HG03060 (cell line): ENCODE measurements around the gene MSX1.

Experiments
- ATAC-seq: cut with Tn5 transposase; IDR thresholded peaks from one replicate; pipeline ENCODE4 v1.9.1; 2021; ENCODE audit warnings: low read depth, moderate number of reproducible peaks; ENCODE audit not compliant: unreplicated experiment

MSX1 gene

GRCh38 chr4:4868040-4868757 is 8.7 kb downstream of the MSX1 start:
- no peak for ATAC-seq

- no peak for ATAC-seq
Observed at GRCh38 chr4:4868758-4869723, 9.6 kb downstream of the MSX1 start.

- no peak for ATAC-seq
Observed at GRCh38 chr4:4869731-4870571, 10.5 kb downstream of the MSX1 start.

GRCh38 chr4:4870576-4871241 is 11.2 kb downstream of the MSX1 start:
- no peak for ATAC-seq

- ATAC-seq: no peak
Observed at GRCh38 chr4:4871242-4871572, 11.7 kb downstream of the MSX1 start.

- no peak for ATAC-seq
Observed at GRCh38 chr4:4871573-4872313, 12.3 kb downstream of the MSX1 start.

GRCh38 chr4:4872314-4872903 is 12.9 kb downstream of the MSX1 start:
- ATAC-seq: no peak

GRCh38 chr4:4873203-4873602 is 13.7 kb downstream of the MSX1 start:
- ATAC-seq: no peak

GRCh38 chr4:4874254-4874653 is 14.8 kb downstream of the MSX1 start:
- ATAC-seq: no peak

- no peak for ATAC-seq
Observed at GRCh38 chr4:4875147-4875546, 15.7 kb downstream of the MSX1 start.

- no peak for ATAC-seq
Observed at GRCh38 chr4:4875611-4876010, 16.1 kb downstream of the MSX1 start.

GRCh38 chr4:4876945-4877661 is 17.6 kb downstream of the MSX1 start:
- no peak for ATAC-seq

GRCh38 chr4:4880492-4880891 is 21.0 kb downstream of the MSX1 start:
- no peak for ATAC-seq

GRCh38 chr4:4881432-4881831 is 22.0 kb downstream of the MSX1 start:
- ATAC-seq: no peak

- no peak for ATAC-seq
Observed at GRCh38 chr4:4884611-4885010, 25.1 kb downstream of the MSX1 start.

GRCh38 chr4:4887426-4887825 is 28.0 kb downstream of the MSX1 start:
- ATAC-seq: no peak

GRCh38 chr4:4888695-4889094 is 29.2 kb downstream of the MSX1 start:
- ATAC-seq: no peak

- ATAC-seq: no peak
Observed at GRCh38 chr4:4889781-4890180, 30.3 kb downstream of the MSX1 start.
